AG04449 (cell line): Measurements from ENCODE around the gene SUFU.

Source experiments
- CTCF ChIA-PET: fragments of 350-600 bp; formaldehyde crosslinking; extraction: SDS; loops from one replicate; lab custom pipeline; 2021; ENCODE audit warnings: antibody characterized with exemption; lab: Yijun Ruan, JAX
- POLR2A ChIA-PET: fragments of 400-600, 350-600 bp; formaldehyde crosslinking; extraction: SDS; loops from one replicate; lab custom pipeline; 2020; ENCODE audit warnings: antibody characterized with exemption, inconsistent platforms; lab: Yijun Ruan, JAX
- DNase-seq: peaks from one replicate; pipeline ENCODE4 v3.0.0-alpha.2; 2010; ENCODE audit warnings: low read depth, low spot score
- H3K4me3 ChIP-seq: 2 replicates; pipeline ENCODE4 v1.5.1; 2011; ENCODE audit warnings: low read depth, mild to moderate bottlenecking, control low read depth, low read length
- CTCF ChIP-seq: IDR thresholded peaks from one replicate; pipeline ENCODE4 v1.5.1; 2011; ENCODE audit warnings: mild to moderate bottlenecking, moderate library complexity, low read length, control low read depth, inconsistent platforms; ENCODE audit not compliant: insufficient read depth; ENCODE audit errors: missing control alignments

Gene SUFU

GRCh38 chr10:102630663-102631062 lies 126.9 kb downstream of the SUFU start:
- DNase-seq = no peak
- no peak overlapping the region for H3K4me3 ChIP-seq
- ChIA-PET POLR2A (interaction anchor here (0.7 to 1.8 kb wide), 4 partner anchors 11 to 18 kb away, joined by 3 to 16 read pairs (median 7); partner anchors contain the start of gene TRIM8), CTCF (interaction anchor here (0.7 to 1.9 kb wide), 5 partner anchors 16 to 83 kb away, joined by 3 to 5 read pairs (median 3); partner anchors contain the start of genes ARL3 and SFXN2)
- TF ChIP-seq CTCF = no peak

- TF ChIP-seq CTCF = no peak
- no peak for DNase-seq
- H3K4me3 ChIP-seq = no peak overlapping the region
- POLR2A ChIA-PET = interaction anchor here (1.3 kb wide), 1 partner anchor 10 kb away, joined by 3 read pairs; no protein-coding TSS in a partner anchor
- CTCF ChIA-PET = interaction anchor here (0.9 to 1.8 kb wide), 7 partner anchors 10 to 128 kb away, joined by 3 to 11 read pairs (median 3); partner anchors contain the start of genes SUFU and TRIM8
These were observed 128.0 kb downstream of the SUFU start for GRCh38 chr10:102631525-102632393.

GRCh38 chr10:102632394-102633111 lies 128.8 kb downstream of the SUFU start:
- H3K4me3 ChIP-seq = no peak overlapping the region
- ChIA-PET POLR2A (interaction anchor here (1.3 kb wide), 1 partner anchor 9 kb away, joined by 3 read pairs; no protein-coding TSS in a partner anchor), CTCF (interaction anchor here (0.9 to 1.8 kb wide), 6 partner anchors 11 to 128 kb away, joined by 3 to 11 read pairs (median 3); partner anchors contain the start of genes SUFU and TRIM8)
- DNase-seq = no peak
- TF ChIP-seq CTCF = peak; percentile 2

- TF ChIP-seq CTCF = no peak
- DNase-seq = no peak
- no peak overlapping the region for H3K4me3 ChIP-seq
- ChIA-PET POLR2A (interaction anchor here (1.3 kb wide), 1 partner anchor 9 kb away, joined by 3 read pairs; no protein-coding TSS in a partner anchor), CTCF (interaction anchor here (0.8 to 1.8 kb wide), 2 partner anchors 12 to 38 kb away, joined by 3 to 11 read pairs; partner anchors contain the start of gene TRIM8)
These were observed 129.5 kb downstream of the SUFU start for GRCh38 chr10:102633287-102633686.

GRCh38 chr10:102633848-102634247 lies 130.1 kb downstream of the SUFU start:
- TF ChIP-seq CTCF = no peak
- CTCF ChIA-PET = interaction anchor here (0.8 kb wide), 1 partner anchor 38 kb away, joined by 3 read pairs; no protein-coding TSS in a partner anchor
- DNase-seq = no peak
- POLR2A ChIA-PET = no interaction called here
- H3K4me3 ChIP-seq = no peak overlapping the region
